ENCODE results near the gene CTIF.

The CTIF gene

GRCh38 chr18:48605408-48605845 lies 66.6 kb downstream of the CTIF start:
- no peak for DNase-seq

DNA sequence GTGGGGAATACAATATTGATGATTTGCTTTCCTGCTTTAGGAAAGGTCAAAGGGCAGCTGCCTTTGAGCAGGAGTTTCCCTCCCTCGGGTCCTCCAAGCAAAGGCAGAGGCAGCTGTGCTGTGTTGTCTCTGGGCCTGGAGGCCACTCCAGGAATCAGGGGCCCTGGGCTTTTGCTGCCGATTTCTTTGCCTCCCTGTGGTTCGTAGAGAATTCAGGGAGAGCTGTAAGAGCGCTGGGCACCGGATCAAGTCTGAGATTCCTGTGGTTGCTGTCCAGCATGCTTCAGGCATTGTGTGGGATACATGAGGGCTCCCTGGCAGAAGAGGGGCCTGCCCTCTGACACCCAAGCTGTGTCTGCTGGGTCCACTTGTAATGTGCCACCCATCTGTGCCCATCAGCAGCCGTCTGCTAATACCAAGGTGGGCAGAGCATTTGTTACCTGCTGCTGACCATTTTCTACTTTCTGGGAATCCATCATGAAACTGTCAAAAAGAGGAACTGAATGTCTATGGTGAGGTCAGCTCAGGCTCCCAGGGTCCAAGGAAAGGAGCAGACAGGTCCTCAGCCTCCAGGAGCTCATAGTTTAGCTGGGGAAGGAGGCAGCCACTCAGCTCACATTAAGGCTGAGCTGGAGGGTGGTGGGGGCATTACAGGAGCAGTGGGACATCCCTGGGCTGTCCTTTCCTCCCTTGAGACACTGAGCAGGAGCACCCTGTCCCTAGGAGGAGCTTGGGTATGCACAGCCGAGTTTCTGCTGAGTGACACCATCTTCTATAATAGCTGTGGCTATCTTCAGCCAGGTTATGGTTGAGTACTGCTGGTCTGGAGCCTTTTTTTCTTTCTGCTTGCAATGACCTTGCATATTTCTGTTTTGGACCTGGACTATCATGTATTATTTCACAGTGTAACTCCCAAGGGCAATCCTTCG lies 68.5 kb downstream of the CTIF start:
- DNase-seq = no peak

GRCh38 chr18:48608581-48608980 lies 69.8 kb downstream of the CTIF start:
- no peak for DNase-seq

DNA sequence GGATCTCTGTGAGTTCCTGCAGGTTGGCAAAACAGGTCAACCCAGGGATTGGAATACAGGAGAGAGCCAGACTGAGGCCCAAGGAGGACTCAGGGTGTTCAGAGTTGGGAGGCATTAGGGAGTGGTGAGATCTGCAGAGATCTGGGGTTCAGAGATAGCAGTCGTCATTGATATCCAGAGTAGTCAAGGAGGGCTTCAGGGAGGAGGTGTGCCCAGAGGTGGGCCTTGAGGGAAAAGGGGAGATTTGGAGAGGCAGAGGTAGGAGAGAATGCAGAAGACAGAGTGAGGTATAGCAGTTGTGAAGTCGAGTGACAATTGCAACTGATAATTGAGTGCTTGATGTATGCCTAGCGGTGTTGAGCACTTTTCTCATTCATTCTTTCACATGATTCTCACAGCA lies 70.3 kb downstream of the CTIF start:
- no peak for DNase-seq

DNA sequence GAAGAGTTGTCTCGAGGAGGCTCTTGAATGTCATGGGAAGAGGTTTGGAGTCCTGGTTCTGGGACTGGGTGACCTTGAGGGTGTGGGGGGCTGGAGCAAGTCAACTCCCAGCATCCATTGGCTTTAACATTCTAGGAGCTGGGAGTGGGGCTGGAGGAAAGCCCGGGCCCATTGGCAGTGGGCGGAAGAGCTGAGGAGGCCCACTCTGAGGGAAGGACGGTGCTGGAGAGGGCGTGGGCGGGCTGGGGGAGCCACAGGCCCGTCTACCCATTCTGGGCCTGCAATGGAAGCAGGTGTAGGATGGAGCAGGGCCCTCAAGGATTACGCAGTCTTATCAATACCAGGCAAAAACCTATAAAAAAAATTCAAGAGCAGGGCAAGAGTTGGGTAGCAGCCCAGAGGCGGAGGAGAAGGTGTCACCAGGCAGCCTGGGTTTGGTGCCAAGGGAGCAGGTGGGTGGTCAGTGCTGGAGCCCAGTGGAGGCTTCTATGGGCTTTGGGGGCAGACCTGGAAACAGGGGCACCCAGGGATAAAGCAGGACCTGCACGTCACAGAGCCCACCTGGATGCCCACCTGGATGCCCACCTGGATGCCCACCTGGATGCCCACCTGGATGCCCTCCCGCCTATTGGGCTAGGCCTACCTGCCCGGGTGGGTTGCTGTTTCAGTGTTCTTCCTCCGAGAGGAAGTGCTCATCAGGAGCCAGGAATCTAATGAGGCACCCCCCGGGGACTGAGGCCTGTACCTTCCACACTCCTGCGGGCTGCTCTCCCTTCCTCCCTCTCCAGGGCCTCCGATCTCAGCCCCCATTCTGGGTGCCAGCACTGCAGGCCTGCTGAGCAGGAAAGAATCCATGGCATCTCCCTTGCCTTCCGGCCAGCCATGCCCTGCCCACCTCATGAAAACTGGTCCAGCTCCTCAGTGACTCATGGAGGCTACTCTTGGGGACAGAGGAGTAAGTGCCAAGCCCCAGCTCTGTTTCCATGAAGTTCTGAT lies 71.3 kb downstream of the CTIF start:
- no peak for DNase-seq

DNA sequence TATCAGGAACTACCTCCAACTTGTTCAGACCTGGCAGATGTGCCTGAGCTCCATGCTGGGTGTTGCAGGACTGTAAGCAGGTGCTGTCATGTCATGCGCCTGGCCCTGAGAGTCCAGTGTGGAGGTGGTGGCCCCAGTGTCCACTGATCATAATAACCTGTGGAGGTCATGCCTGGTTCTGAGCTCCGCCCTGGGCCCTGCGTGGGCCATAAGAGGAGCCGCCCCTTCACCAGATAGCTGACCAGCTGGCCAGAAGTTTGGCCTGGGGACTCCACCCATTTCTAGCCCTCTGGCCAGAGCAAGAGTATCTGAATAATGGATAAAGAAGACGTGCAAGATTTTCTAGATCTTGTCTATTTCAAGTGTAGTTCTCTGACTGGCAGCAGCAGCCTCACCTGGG lies 72.4 kb downstream of the CTIF start:
- no peak for DNase-seq

- no peak for DNase-seq
Measured at GRCh38 chr18:48611785-48612480, 73.1 kb downstream of the CTIF start.

DNA sequence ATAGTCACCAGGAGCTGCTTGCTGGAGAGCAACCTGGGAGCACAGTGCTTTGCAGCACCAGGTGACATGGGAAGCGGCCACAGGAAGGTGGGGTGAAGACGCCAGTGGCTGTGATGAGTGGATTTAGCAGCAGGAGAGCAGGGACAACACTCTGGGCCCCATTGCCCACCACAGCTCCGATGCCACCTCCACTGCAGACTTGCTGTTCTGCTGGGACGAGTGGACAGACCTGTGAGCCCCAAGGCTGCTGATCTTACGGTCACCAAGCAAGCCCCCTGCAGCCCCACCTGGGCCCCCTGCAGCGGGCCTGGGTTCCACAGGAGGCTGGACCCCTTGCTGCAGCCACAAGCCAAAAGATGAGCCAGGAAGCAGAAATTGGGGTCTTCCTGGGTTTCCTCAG lies 73.7 kb downstream of the CTIF start:
- no peak for DNase-seq

- DNase-seq = no peak
Measured at GRCh38 chr18:48612917-48613316, 74.1 kb downstream of the CTIF start.

GRCh38 chr18:48613589-48614404 lies 75.0 kb downstream of the CTIF start:
- no peak for DNase-seq

DNA sequence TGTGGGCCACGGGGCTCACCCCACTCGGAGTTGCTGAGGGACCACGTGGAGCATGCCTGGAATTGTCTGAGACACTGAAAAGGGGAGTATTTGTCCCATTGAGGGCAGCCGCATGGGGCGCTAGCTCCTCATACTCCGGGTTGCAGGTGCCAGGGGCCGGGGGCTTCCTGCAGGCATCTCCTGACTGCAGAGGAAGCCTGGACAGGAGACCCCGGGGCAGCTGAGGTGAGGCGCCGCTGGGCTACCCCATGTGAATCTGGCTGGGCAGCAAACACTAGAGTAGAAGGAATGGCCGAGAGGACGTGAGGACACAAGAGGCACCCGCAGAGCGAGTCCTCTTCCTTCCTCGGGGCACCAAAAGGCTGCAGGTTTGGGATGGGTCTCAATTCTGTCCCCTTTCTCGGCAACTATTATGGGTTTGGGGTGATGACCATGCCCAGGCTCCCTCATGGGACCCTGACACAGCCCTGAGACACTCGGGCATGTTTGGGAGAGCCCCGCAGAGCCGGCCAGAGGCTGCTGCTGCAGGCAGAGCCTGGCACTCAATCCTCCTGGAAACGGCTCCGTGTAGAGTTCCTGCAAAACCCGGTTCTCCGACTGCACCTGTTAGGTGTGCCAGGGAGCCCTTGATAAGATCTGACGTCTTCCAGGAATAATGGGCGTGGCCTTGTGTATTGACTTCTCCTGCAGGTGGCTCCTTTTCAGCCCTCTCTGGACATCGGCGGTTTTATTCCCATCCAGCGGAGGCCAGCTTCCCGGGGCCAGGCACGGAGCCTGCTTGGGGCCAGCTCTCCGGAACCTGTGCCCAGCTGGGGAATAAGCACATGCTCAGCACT lies 77.0 kb downstream of the CTIF start:
- no peak for DNase-seq

DNA sequence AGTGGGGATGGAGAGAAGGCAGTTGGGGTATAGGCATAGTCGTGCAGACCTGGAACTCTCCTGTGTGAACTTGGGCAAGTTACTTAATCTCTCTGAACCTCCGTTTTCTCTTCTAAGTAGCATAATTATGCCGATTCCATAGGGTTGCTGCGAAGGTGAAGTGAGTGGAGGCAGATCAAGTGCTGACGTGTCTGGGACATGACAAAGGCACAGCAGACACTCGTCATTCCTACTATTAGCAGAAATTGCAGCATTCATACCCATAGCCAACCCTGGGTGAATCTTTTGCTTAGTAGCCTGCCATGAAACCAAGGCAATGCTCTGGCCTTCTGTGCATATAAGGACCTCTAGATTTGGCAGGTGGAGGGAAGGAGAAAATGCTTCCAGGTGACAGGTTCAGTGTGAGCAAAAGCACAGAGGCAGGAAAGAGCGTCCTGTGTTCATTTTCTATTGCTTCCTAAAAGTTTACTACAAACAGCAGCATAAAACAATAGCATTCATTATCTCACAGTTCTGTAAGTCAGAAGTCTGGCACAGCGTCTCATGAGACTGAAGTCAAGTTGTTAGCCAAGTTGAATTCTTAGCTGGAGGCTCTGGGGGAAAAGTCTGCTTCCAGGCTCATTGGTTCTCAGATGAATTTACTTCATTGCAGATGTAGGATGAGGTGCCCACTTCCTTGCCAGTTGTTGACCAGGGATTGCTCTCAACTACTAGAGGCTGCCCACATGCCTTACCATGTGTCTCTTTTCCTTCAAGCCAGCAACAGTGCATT lies 77.8 kb downstream of the CTIF start:
- no peak for DNase-seq

DNA sequence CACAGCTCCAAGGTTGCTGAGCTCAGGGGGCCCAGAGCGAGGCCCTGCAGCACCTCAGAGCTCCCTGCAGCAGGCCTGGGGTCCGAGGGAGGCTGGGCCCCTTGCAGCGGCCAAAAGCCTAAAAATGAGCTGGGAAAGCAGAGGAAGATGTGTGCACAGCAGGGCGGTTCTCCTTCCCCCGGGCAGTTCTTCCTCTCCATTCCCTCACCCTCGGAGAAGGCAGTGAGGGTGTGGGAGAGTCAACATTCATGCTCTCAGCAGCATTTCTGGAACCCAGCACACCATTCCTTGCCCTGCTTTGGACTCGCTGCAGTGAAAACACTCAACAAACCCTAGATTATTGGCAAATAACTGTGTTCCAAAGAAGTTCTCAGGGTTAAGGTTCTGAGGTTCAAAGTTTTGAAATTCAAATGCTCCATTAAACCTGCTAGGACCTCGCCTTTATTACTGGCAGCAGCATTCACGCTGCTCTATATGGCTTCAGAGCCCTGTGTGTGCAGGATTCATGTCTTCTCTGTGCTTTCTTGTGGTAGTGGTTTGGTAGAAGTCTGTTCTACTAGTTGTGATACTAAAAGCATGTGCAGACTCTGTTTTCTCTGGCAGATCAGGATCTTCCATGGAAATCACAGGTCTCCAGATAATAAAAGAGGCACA lies 79.1 kb downstream of the CTIF start:
- no peak for DNase-seq

GRCh38 chr18:48619016-48619415 lies 80.2 kb downstream of the CTIF start:
- no peak for DNase-seq

GRCh38 chr18:48619501-48619900 lies 80.7 kb downstream of the CTIF start:
- no peak for DNase-seq

- DNase-seq = no peak
Measured at GRCh38 chr18:48620071-48620470, 81.2 kb downstream of the CTIF start.

DNA sequence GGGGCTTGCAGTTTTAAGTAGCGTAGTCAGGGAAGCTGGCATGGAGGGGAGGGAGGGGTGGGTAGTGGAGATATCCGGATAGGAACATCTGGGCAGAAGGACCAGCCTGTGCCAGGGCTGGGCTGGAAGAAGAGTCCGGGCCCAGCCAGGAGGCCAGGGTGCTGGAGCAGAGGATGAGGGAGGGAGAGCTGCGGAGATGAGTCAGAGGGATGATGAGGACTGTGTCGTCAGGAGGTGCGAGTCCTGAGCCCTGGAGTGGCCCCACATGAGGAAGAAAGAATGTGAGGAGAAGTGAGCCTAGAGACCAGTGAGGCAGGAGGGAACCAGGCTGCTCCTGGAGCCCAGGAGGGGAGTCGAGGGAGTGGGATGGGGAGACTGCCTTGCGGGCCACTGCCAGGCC lies 82.4 kb downstream of the CTIF start:
- DNase-seq = no peak

DNA sequence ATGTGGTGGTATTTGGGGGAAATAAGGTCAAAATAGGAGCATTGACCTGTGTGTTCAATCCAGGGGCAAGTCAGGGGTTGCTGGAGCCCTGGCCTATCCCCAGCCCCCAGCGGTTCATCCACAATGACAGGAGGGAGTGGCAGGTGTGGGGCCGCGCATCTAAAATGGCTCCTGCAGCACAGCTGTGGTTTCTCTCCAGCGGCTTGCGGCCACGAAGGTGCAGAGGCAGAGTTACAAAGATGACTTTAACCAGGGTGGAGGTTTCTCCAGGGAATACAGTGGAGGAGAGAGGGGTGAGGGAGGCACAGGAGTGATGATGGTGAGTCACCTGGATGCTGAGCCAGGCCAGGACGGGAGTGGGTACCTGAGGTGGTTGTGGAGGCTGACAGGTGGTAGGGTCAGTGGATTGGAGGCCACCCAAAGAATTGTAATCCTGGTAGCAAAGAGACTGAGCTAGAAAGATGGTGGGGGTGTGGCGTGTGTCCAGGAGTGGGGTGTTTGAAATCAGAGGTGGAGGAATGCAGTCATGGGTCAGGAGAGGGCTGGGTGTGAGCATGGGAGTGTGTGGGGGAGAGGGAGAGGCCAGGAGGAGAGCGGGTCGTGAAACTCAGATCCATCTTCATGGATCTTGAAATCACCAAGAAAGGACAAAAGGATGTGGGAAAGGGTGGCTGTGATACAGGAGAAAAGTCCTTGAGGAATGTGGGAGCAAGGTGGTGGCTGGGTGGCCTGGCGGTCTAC lies 83.2 kb downstream of the CTIF start:
- no peak for DNase-seq

DNA sequence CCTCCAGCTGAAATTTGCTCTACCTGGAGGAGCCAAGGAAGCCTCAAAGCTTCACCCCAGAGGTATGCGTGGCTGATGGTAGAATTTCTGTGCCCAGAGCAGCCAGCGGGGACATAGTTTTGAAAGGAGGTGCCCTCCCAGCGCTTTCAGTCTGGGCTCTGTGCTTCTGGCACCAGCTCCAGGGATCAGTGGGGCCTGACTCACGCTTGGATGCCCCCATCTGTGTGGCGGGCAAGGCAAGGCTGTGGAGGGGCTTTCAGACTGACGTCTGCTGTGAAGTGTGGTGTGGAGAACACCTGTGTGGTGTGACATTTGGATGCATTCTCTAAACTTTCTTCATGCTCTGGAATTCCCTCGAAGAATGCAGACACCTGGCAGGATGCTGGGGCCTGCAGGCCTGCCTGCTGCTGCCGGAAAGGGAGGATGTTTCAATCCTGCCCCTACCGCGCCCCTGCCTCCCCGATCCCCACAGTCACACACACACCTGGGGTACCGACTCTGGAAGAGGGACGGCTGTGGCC lies 84.1 kb downstream of the CTIF start:
- no peak for DNase-seq
